ENCODE measurements around the gene PAPOLG. TPM values are rescaled to one million over a fixed set of nuclear protein-coding genes. Genes with fewer than 3 reads are reported as not detected.
A peak's percentile ranks its signal among the peaks of the same experiment; 100 is the strongest.

PAPOLG gene
- total and polyA plus RNA-seq, 9 of the 15 experiments (the other 6 are each of a cell fraction or from before 2014, with no cell fraction given): 3.9 to 16.3 (median 10.0) TPM

GRCh38 chr2:60806595-60806987, 50.5 kb downstream of the PAPOLG start (continued):
- TF ChIP-seq CUX1 (CRISPR knock-in tag; IDR thresholded peaks at IDR 0.05) (no peak), GATA2 (CRISPR knock-in tag; IDR thresholded peaks at IDR 0.05) (no peak), GATAD2A (IDR thresholded peaks at IDR 0.05) (no peak)

GRCh38 chr2:60806988-60807681, 51.1 kb downstream of the PAPOLG start:
- DNase-seq (ENCODE audit: extremely low read depth in 1 of 4, low spot score in 3 of 4): peak; percentile 70 to 92 (median 79)
- ChIA-PET CTCF (ENCODE audit: low intra/inter-chr PET ratio) (no interaction called here), POLR2A (interaction anchor here (1.1 to 2.3 kb wide), 2 partner anchors 11 to 192 kb away, joined by 3 to 7 read pairs; no protein-coding TSS in a partner anchor)
- H3K4me2 ChIP-seq (ENCODE audit: insufficient read depth, low read length): peak overlapping the region; percentile 68
- H4K20me1 ChIP-seq (replicated peaks; ENCODE audit: control insufficient read depth, insufficient read depth, low read length): no peaks in the 10 kb centered on the region
- H3K4me1 ChIP-seq (replicated peaks in 1 of 2; ENCODE audit: control insufficient read depth in 2 of 2, insufficient read depth in 2 of 2, low read length in 2 of 2): peaks cover 27 to 28% of the 10 kb centered on the region in 2 experiments
- TSS peak; percentile 41 for BruUV-seq (replicated peaks)
- peak; percentile 95 for FAIRE-seq
- peak overlapping the region in 1 of 2 experiments; percentile 27; a peak in 3 of 4 replicates for H3K9ac ChIP-seq (ENCODE audit: insufficient read depth in 1 of 2, low read depth in 2 of 2, low read length in 2 of 2)
- no peaks in the 10 kb centered on the region for H3K27me3 ChIP-seq (ENCODE audit: control insufficient read depth in 2 of 2, insufficient read depth in 2 of 2, low read length in 2 of 2)
- H2AFZ ChIP-seq (ENCODE audit: low read depth, low read length): peak overlapping the region; percentile 83
- no peaks in the 10 kb centered on the region; the same call in 2 of the 3 replicates for H3K79me2 ChIP-seq (ENCODE audit: control insufficient read depth, insufficient read depth, low read length)
- 8% methylated on average over 6 of the region's 6 CpGs for WGBS (ENCODE audit: insufficient coverage, low coverage, missing lambda C conversion rate)
- no peak overlapping the region for H3K4me3 ChIP-seq
- intact Hi-C loops (cut with micrococcal nuclease): loop anchor here (1.0 kb wide), 1 partner anchor 76 kb away; no protein-coding TSS in a partner anchor
- H3K9me3 ChIP-seq (replicated peaks; ENCODE audit: control insufficient read depth, insufficient read depth, low read depth, low read length): no peaks in the 10 kb centered on the region
- ATAC-seq: peak; percentile 89
- in situ Hi-C loops (cut with MboI): no loop called here
- H3K27ac ChIP-seq (ENCODE audit: extremely low read depth, low read depth, low read length): peak overlapping the region; percentile 78
- H3K9me1 ChIP-seq (ENCODE audit: control insufficient read depth, insufficient read depth, low read length): no peaks in the 10 kb centered on the region
- peaks cover 7% of the 10 kb centered on the region; the same call in 1 of the 3 replicates for H3K36me3 ChIP-seq (ENCODE audit: control insufficient read depth, insufficient read depth, low read length)
- peak; percentile 48; the same call in 1 of the 2 replicates for TF ChIP-seq ETV5 (CRISPR knock-in tag; IDR thresholded peaks at IDR 0.05; ENCODE audit: low read depth)
- TF ChIP-seq ZNF584 (CRISPR knock-in tag; IDR thresholded peaks at IDR 0.05; ENCODE audit: low read depth): no peak
- no peak for TF ChIP-seq IRF2 (CRISPR knock-in tag; IDR thresholded peaks at IDR 0.05)
- 0 out of 2 replicates have a peak, but pooled peaks have one; percentile 24 for TF ChIP-seq PML (IDR thresholded peaks at IDR 0.05; ENCODE audit: low read length)
- no peak for TF ChIP-seq SREBF1 (IDR thresholded peaks at IDR 0.05; ENCODE audit: borderline replicate concordance, low read depth, low read length)
- no peak for TF ChIP-seq CBX8 (IDR thresholded peaks at IDR 0.05; ENCODE audit: borderline replicate concordance, extremely low read depth, low read depth, low read length, poor library complexity, severe bottlenecking)
- no peak for TF ChIP-seq RB1 (IDR thresholded peaks at IDR 0.05; ENCODE audit: low read depth)
- no peak for TF ChIP-seq CREBBP (IDR thresholded peaks at IDR 0.05; ENCODE audit: low read depth, low read length)
- TF ChIP-seq, protein P1, sequence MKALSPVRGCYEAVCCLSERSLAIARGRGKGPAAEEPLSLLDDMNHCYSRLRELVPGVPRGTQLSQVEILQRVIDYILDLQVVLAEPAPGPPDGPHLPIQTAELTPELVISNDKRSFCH (CRISPR knock-in tag; IDR thresholded peaks at IDR 0.05): no peak
- TF ChIP-seq, protein P1 (tag; IDR thresholded peaks at IDR 0.05): no peak
- no peak for TF ChIP-seq SRSF3 (IDR thresholded peaks at IDR 0.05; ENCODE audit: insufficient read depth, low read length)
- TF ChIP-seq ZNF551 (CRISPR knock-in tag; IDR thresholded peaks at IDR 0.05): no peak
